Heart right ventricle (tissue), 16 donors: ENCODE results near the gene SNRNP48. TPM values are rescaled to one million over a fixed set of nuclear protein-coding genes. Genes with fewer than 3 reads are reported as not detected.

Experiments used
- ATAC-seq, 8 donors: fragments of 200-7000 bp; cut with Tn5 transposase; one replicate each; pipeline ENCODE4 v1.9.1; 2020; ENCODE audit warnings: mild to moderate bottlenecking in 8 of 8, moderate library complexity in 8 of 8, moderate number of reproducible peaks in 1 of 8
- DNase-seq, 2 donors: peaks; one replicate each; pipeline ENCODE4 v3.0.0-alpha.2; 2020
- H3K27ac ChIP-seq, 10 donors: fragments of 200-600 bp; sonication (generic) in 2 of 10; one replicate each; pipeline versions ENCODE4 v1.5.0 to v1.8.0; 2020 to 2022; ENCODE audit warnings: mild to moderate bottlenecking in 3 of 10
- H3K27me3 ChIP-seq, 7 donors: fragments of 200-600 bp; one replicate each; pipeline ENCODE4 v1.8.0; 2021 to 2022; ENCODE audit warnings: mild to moderate bottlenecking in 2 of 7
- H3K36me3 ChIP-seq, 9 donors: fragments of 200-600 bp; sonication (generic) in 1 of 9; one replicate each; pipeline versions ENCODE4 v1.5.0 to v1.8.0; 2020 to 2022; ENCODE audit warnings: mild to moderate bottlenecking in 2 of 9
- H3K4me1 ChIP-seq, 9 donors: fragments of 200-600 bp; sonication (generic) in 1 of 9; one replicate each; pipeline versions ENCODE4 v1.5.0 to v1.8.0; 2020 to 2022; ENCODE audit warnings: mild to moderate bottlenecking in 4 of 9
- H3K4me3 ChIP-seq, 10 donors: fragments of 200-600 bp; sonication (generic) in 2 of 10; one replicate each; pipeline versions ENCODE4 v1.5.0 to v1.8.0; 2020 to 2022; ENCODE audit warnings: mild to moderate bottlenecking in 7 of 10, moderate library complexity in 2 of 10
- H3K9me3 ChIP-seq, 11 donors: fragments of 200-600 bp in 10 of 11; sonication (generic) in 2 of 11; one replicate each; pipeline versions ENCODE4 v1.5.0 to v1.8.0; 2013 to 2022; ENCODE audit warnings: mild to moderate bottlenecking in 2 of 11, control low read depth in 1 of 11, moderate library complexity in 1 of 11
- CTCF ChIP-seq, 9 donors: fragments of 200-600 bp; sonication (generic) in 2 of 9; IDR thresholded peaks; one replicate each; pipeline versions ENCODE4 v1.5.0 to v1.8.0; 2021 to 2022; ENCODE audit warnings: antibody characterized with exemption in 9 of 9, mild to moderate bottlenecking in 5 of 9, moderate library complexity in 1 of 9
- WGBS, 2 donors: extraction: QIAGEN DNeasy Blood & Tissue Kit; methylation state at CpG; one replicate each; pipeline ENCODE4 v1.1.7; 2013; ENCODE audit warnings: inconsistent platforms in 1 of 2; 5-methylcytosine and 5-hydroxymethylcytosine counted together
- intact Hi-C, 10 donors: fragments of 100-400 bp; cut with DNase I; formaldehyde crosslinking; loops; one replicate each; pipeline versions ENCODE4 v1.11.1 to v1.14.2; 2022
- polyA plus RNA-seq, 2 donors: library from polyadenylated mRNA; stranded (reverse); fragments of 200-250 nt; gene quantifications; one replicate each; pipeline ENCODE4 v1.2.3, GENCODE V29; 2013
- total RNA-seq, 10 donors: library from RNA; stranded (reverse); fragmentation: NEBNext Ultra II Directional in 3 of 10; extraction: Animal tissue kit (Norgen Biotek cat#: 25700) in 3 of 10; gene quantifications; one replicate each; pipeline versions ENCODE4 v1.2.1 to v1.2.4, GENCODE V29; 2021 to 2023
- donor health status: Arrhythmogenic right ventricular cardiomyopathy.
- donor health status: ischemic (EF 13 %, LVEDD 7.1; RV severe dilation, severe dysfunction).
- donor health status: healthy with polysubstance abuse.
- donor health status: DM: no; HTN: yes; CAD: no.
- donor health status: DM: no; HTN: no; CAD: no.
- donor health status: ischemic (EF 25% LVEDD 6.9; RV normal size, moderate dysfunction).
- donor health status: ischemic (EF 25% LVEDD 5.7; RV mildly dilated, moderate dysfunction).
- donor health status: healthy.
- donor health status: DM: yes; HTN: yes; CAD: no.
- donor health status: Ischemic cardiomyopathy.
- donor health status: ischemic (EF 35%, LVEDD 5.7; RV mildly dilated, moderate dysfunction).
- donor health status: nonischemic (EF 11% LVEDD 7.7; RV severe dilation, severe dysfunction).
- donor health status: DM: yes; HTN: yes; CAD: no.
- donor health status: PGD.
- donor health status: ischemic (EF 29% LVEDD 5.4; RV normal size, mild dysfunction).
- donor health status: nonischemic (EF 23%, LVEDD 6.1; RV moderate dilation, normal function).

The SNRNP48 gene
- total and polyA plus RNA-seq, 12 donors: 9.1 to 21.1 (median 13.1) TPM

- DNase-seq: no peak
- peaks cover 0 to 40% (median 12%) of the 10 kb centered on the region in 7 donors for H3K27me3 ChIP-seq
- H3K4me3 ChIP-seq: no peak overlapping the region
- intact Hi-C loops: no loop called here
- H3K9me3 ChIP-seq: no peaks in the 10 kb centered on the region
- TF ChIP-seq CTCF (IDR thresholded peaks at IDR 0.05): no peak
- WGBS, 2 donors: 64 to 74% methylated on average over 11 of the region's 11 CpGs
- H3K4me1 ChIP-seq: peaks cover 0 to 43% (median 10%) of the 10 kb centered on the region in 9 donors
- H3K36me3 ChIP-seq: peaks cover 0 to 17% (median 0%) of the 10 kb centered on the region in 9 donors
- H3K27ac ChIP-seq: peak overlapping the region in 2 of 10 donors; percentile 29 to 37
- peak in 5 of 8 donors; percentile 35 to 73 (median 50) for ATAC-seq
Observed at GRCh38 chr6:7555671-7556070, 34.3 kb upstream of the SNRNP48 start.

DNA sequence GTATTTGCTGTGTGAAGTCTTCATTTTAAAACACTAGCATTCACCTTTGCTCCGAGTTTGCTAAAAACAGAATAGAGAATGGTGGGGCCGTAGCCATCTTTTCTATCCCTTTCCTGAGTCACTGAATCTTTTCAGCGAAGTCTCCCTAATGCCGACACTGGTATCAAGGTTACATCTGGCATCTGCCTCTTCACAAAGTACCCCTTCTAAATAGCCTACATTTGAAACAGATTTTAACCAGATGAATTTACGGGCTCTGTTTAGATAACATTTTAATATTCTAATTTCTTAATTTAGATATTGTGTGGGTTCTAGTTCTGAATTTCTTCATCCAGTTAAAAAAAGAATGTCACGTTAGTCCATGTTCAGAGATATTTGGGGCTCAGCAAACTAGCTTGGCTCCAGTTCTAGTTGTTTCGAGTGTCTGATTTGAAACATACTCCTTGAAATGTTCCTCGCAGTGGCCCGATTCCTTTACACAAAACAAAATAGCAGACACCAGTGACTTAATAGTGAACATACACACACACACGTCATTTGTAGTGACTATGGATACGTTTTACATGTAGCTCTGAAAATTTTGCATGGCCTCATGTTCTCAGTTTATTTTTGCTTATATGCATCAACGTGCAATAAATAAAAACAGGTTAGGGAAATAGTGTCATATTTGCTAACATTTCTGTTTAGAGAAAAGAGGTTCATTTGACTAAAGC lies 33.4 kb upstream of the SNRNP48 start:
- H3K27ac ChIP-seq: peak overlapping the region in 5 of 10 donors; percentile 12 to 49 (median 37)
- DNase-seq: no peak
- intact Hi-C loops: no loop called here

GRCh38 chr6:7557652-7558051 lies 32.3 kb upstream of the SNRNP48 start:
- ATAC-seq: no peak
- intact Hi-C loops: no loop called here
- Histone ChIP-seq H3K9me3 (no peaks in the 10 kb centered on the region), H3K36me3 (peaks cover 0 to 20% (median 0%) of the 10 kb centered on the region in 9 donors), H3K27ac (peak overlapping the region in 1 of 10 donors; percentile 21), H3K27me3 (peaks cover 0 to 29% (median 4%) of the 10 kb centered on the region in 7 donors), H3K4me3 (no peak overlapping the region), H3K4me1 (peaks cover 0 to 45% (median 10%) of the 10 kb centered on the region in 9 donors)
- TF ChIP-seq CTCF (IDR thresholded peaks at IDR 0.05): no peak
- 88 to 92% methylated on average over 2 of the region's 2 CpGs for WGBS, 2 donors
- DNase-seq: no peak

More for the DNA sequence above, 33.4 kb upstream of the SNRNP48 start:
- peaks cover 0 to 38% (median 8%) of the 10 kb centered on the region in 7 donors for H3K27me3 ChIP-seq
- peaks cover 0 to 46% (median 10%) of the 10 kb centered on the region in 9 donors for H3K4me1 ChIP-seq
- no peak for TF ChIP-seq CTCF (IDR thresholded peaks at IDR 0.05)
- no peak for ATAC-seq
- 70 to 76% methylated on average over 12 of the region's 12 CpGs for WGBS, 2 donors
- H3K36me3 ChIP-seq: peaks cover 0 to 17% (median 0%) of the 10 kb centered on the region in 9 donors
- no peaks in the 10 kb centered on the region for H3K9me3 ChIP-seq
- no peak overlapping the region for H3K4me3 ChIP-seq

- Histone ChIP-seq H3K27me3 (peaks cover 0 to 27% (median 7%) of the 10 kb centered on the region in 7 donors), H3K9me3 (no peaks in the 10 kb centered on the region), H3K4me3 (no peak overlapping the region), H3K36me3 (peaks cover 0 to 28% (median 0%) of the 10 kb centered on the region in 9 donors), H3K4me1 (peaks cover 0 to 41% (median 8%) of the 10 kb centered on the region in 9 donors), H3K27ac (no peak overlapping the region)
- intact Hi-C loops: no loop called here
- ATAC-seq (no peak), DNase-seq (no peak)
- TF ChIP-seq CTCF (IDR thresholded peaks at IDR 0.05): no peak
- 91 to 93% methylated on average over 4 of the region's 4 CpGs for WGBS, 2 donors
Observed at GRCh38 chr6:7558781-7559180, 31.2 kb upstream of the SNRNP48 start.
